Measurements from ENCODE around the gene PMPCA. TPM values are rescaled to one million over a fixed set of nuclear protein-coding genes. Genes with fewer than 3 reads are reported as not detected.

Gene PMPCA
- total RNA-seq, 1 donor: 36.7 TPM

DNA sequence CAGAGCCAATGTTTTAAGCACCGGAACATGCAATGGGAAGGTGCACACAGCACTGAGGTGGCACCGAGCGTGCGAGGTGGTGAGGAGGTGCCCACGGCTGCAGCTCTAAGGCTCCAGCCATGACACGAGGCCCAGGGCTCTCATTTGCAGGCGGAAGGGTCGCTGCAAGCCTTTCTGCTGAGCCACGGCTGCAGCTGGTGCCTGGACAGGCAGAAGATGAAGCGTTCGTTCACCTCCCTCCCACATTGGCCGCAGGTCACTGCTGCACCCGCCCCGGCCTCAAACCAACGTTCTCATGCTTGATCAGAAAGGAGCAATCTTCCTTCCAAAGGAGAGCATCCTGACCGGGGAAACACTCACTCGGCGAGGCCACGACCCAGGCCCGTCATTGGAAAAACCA, 33.6 kb downstream of the PMPCA start:
- DNase-seq (ENCODE audit: low read depth): no peak
- no peak overlapping the region for H3K4me3 ChIP-seq (ENCODE audit: low read depth, low read length)
- TF ChIP-seq, protein P1, sequence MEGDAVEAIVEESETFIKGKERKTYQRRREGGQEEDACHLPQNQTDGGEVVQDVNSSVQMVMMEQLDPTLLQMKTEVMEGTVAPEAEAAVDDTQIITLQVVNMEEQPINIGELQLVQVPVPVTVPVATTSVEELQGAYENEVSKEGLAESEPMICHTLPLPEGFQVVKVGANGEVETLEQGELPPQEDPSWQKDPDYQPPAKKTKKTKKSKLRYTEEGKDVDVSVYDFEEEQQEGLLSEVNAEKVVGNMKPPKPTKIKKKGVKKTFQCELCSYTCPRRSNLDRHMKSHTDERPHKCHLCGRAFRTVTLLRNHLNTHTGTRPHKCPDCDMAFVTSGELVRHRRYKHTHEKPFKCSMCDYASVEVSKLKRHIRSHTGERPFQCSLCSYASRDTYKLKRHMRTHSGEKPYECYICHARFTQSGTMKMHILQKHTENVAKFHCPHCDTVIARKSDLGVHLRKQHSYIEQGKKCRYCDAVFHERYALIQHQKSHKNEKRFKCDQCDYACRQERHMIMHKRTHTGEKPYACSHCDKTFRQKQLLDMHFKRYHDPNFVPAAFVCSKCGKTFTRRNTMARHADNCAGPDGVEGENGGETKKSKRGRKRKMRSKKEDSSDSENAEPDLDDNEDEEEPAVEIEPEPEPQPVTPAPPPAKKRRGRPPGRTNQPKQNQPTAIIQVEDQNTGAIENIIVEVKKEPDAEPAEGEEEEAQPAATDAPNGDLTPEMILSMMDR (IDR thresholded peaks at IDR 0.05; ENCODE audit: insufficient read depth, low read length): no peak

DNA sequence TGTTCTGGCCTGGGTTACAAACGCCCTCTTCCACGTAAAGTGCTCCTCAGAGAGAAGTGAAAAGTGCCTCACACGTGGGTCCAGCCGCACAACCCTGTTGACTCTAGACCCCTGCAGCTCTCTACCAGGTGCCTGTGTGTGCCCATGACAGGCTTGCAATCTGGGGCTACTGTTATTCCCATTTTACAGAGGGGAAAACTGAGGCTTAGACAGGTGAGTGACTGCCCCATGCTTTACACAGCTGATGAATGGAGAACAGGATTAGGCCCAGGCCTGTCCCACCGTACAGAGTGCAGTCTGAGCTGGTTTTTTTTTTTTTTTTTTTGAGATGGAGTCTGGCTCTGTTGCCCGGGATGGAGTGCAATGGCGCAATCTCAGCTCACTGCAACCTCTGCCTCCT, 35.3 kb downstream of the PMPCA start:
- no peak overlapping the region for H3K4me3 ChIP-seq (ENCODE audit: low read depth, low read length)
- TF ChIP-seq, protein P1 (IDR thresholded peaks at IDR 0.05; ENCODE audit: insufficient read depth, low read length): no peak
- no peak for DNase-seq (ENCODE audit: low read depth)

DNA sequence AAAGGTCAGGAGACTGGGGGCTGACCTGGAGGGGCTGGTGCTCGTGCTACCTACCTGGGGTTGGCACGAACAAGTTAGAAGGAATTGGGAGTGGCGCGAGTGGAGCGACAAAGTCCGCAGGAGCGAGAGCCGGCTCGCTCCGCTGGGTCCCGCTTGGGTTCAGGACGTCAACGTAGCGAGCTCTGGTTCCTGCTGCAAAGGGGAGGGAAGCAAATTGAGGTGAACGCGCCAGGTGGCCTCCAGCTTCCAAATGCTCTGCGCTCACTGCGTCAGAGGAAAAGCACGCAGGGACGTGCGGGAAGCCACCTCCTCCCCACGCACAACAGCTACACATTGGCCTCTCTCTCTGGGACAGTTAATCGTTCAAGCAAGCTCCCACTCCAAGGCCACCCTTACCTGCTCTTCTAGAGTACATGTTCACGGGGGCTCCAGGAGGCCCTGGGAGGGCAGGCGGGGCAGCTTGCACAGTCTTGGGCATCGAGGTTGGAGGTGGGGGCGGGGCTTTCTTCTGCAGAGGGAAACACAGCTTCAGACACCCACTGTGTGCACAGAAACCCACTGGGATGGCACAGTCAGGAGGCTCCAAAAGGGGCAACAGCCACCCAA, 36.8 kb downstream of the PMPCA start:
- no peak overlapping the region for H3K4me3 ChIP-seq (ENCODE audit: low read depth, low read length)
- TF ChIP-seq, protein P1 (IDR thresholded peaks at IDR 0.05; ENCODE audit: insufficient read depth, low read length): no peak
- DNase-seq (ENCODE audit: low read depth): no peak

DNA sequence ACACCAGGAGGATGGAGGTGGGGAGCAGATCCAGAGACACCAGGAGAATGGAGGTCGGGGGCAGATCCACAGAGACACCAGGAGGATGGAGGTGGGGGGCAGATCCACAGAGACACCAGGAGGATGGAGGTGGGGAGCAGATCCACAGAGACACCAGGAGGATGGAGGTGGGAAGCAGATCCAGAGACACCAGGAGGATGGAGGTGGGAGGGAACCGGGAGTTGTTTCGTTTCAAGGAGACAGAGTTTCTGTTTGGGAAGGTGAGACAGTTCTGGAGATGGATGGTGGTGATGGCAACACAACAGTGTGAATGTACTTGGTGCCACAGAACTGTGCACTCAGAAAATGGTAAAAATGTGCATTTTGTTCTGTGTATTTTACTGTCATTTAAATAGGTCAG, 38.2 kb downstream of the PMPCA start:
- TF ChIP-seq, protein P1 (IDR thresholded peaks at IDR 0.05; ENCODE audit: insufficient read depth, low read length): no peak
- H3K4me3 ChIP-seq (ENCODE audit: low read depth, low read length): no peak overlapping the region
- no peak for DNase-seq (ENCODE audit: low read depth)

DNA sequence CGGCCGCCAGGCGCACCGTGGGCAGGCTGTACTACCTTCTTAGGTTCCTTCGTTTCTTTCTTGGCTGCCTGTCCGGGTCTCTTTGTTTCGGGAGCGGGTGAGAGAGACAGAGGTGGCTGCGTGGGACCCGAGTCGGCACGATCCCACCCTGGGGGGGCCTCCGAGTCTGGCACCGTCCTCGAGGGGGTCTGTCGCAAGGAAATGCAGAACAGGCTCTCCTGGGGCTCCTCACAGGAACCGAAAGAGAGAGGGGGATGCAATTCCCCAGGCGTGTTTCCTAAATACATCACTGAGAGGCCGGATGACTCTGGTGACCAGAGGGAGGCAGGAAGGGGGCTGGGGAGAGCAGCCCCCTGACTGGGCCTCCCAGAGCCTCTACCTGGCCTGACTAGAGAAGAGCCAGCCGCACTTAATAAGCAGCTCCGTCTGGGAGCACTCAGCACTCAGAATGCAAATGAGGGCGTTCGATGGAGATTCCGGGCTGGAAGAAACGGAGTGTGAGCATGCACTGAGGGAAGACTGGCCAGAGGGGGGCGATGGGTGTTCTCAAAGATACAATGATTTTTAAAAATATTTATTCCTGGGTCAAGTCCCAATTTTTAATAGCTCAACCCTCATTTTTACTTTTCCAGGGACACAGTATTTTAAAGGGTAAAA, 40.9 kb downstream of the PMPCA start:
- DNase-seq (ENCODE audit: low read depth): no peak
- no peak overlapping the region for H3K4me3 ChIP-seq (ENCODE audit: low read depth, low read length)
- TF ChIP-seq, protein P1 (IDR thresholded peaks at IDR 0.05; ENCODE audit: insufficient read depth, low read length): no peak

DNA sequence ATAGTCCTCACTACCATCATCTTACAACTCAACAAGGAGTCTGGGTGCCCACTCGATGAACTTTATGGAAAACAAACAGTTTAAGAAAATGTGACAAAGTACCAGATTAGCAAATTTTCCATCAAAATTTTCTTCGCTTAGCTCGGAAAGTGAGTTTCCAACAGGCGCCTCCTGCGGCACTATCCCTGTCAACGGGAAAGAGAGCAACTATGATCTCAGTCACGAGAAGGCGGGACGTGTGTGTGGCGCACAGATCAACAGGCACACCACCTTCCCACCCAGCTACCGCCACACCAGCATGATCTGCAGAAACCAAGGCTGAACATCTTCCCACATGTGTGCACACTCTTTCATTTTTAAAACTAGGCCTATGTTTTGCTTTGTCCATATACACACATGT, 42.9 kb downstream of the PMPCA start:
- DNase-seq (ENCODE audit: low read depth): no peak
- TF ChIP-seq, protein P1 (IDR thresholded peaks at IDR 0.05; ENCODE audit: insufficient read depth, low read length): no peak
- H3K4me3 ChIP-seq (ENCODE audit: low read depth, low read length): no peak overlapping the region
